ENCODE measurements around the gene SERPINB10.

The SERPINB10 gene

GRCh38 chr18:63907664-63908063 lies at the start of gene SERPINB10:
SERPINB10 (plus strand) TSS chr18:63907958; CDS start chr18:63915511, 7,553 bp downstream.
- Histone ChIP-seq H3K27ac (no peak within 1 kb of the TSS), H3K4me3 (ENCODE audit: low read depth, low read length) (no peak within 1 kb of the TSS), H3K36me3 (no peaks in the 10 kb centered on the region), H3K9me3 (ENCODE audit: severe bottlenecking) (no peaks in the 10 kb centered on the region), H3K27me3 (ENCODE audit: insufficient read depth, low read depth, severe bottlenecking) (no peaks in the 10 kb centered on the region)
- no peak for DNase-seq
- no peak for TF ChIP-seq CTCF (IDR thresholded peaks at IDR 0.05; ENCODE audit: low read depth, low read length)

GRCh38 chr18:63858456-63858855 lies 49.3 kb upstream of the SERPINB10 start:
- no peak overlapping the region for H3K4me3 ChIP-seq (ENCODE audit: low read depth, low read length)
- peaks cover 2% of the 10 kb centered on the region for H3K9me3 ChIP-seq (ENCODE audit: severe bottlenecking)
- no peaks in the 10 kb centered on the region for H3K27me3 ChIP-seq (ENCODE audit: insufficient read depth, low read depth, severe bottlenecking)
- DNase-seq: no peak
- TF ChIP-seq CTCF (IDR thresholded peaks at IDR 0.05; ENCODE audit: low read depth, low read length): no peak
- no peak overlapping the region for H3K27ac ChIP-seq
- no peaks in the 10 kb centered on the region for H3K36me3 ChIP-seq

- Histone ChIP-seq H3K27me3 (ENCODE audit: insufficient read depth, low read depth, severe bottlenecking) (no peaks in the 10 kb centered on the region), H3K36me3 (no peaks in the 10 kb centered on the region), H3K9me3 (ENCODE audit: severe bottlenecking) (no peaks in the 10 kb centered on the region), H3K4me3 (ENCODE audit: low read depth, low read length) (no peak overlapping the region), H3K27ac (no peak overlapping the region)
- TF ChIP-seq CTCF (IDR thresholded peaks at IDR 0.05; ENCODE audit: low read depth, low read length): no peak
- DNase-seq: no peak
Observed at GRCh38 chr18:63859781-63860475, 47.8 kb upstream of the SERPINB10 start.

- no peak for DNase-seq
- H3K27me3 ChIP-seq (ENCODE audit: insufficient read depth, low read depth, severe bottlenecking): no peaks in the 10 kb centered on the region
- H3K27ac ChIP-seq: no peak overlapping the region
- no peaks in the 10 kb centered on the region for H3K36me3 ChIP-seq
- TF ChIP-seq CTCF (IDR thresholded peaks at IDR 0.05; ENCODE audit: low read depth, low read length): no peak
- H3K4me3 ChIP-seq (ENCODE audit: low read depth, low read length): no peak overlapping the region
- no peaks in the 10 kb centered on the region for H3K9me3 ChIP-seq (ENCODE audit: severe bottlenecking)
Observed at GRCh38 chr18:63860531-63860930, 47.2 kb upstream of the SERPINB10 start.

- DNase-seq: no peak
- no peaks in the 10 kb centered on the region for H3K36me3 ChIP-seq
- no peak overlapping the region for H3K27ac ChIP-seq
- H3K4me3 ChIP-seq (ENCODE audit: low read depth, low read length): no peak overlapping the region
- no peaks in the 10 kb centered on the region for H3K27me3 ChIP-seq (ENCODE audit: insufficient read depth, low read depth, severe bottlenecking)
- no peak for TF ChIP-seq CTCF (IDR thresholded peaks at IDR 0.05; ENCODE audit: low read depth, low read length)
- H3K9me3 ChIP-seq (ENCODE audit: severe bottlenecking): no peaks in the 10 kb centered on the region
Observed at GRCh38 chr18:63867368-63868125, 40.2 kb upstream of the SERPINB10 start.
